Measurements from ENCODE around the gene RPRD2.

DNA sequence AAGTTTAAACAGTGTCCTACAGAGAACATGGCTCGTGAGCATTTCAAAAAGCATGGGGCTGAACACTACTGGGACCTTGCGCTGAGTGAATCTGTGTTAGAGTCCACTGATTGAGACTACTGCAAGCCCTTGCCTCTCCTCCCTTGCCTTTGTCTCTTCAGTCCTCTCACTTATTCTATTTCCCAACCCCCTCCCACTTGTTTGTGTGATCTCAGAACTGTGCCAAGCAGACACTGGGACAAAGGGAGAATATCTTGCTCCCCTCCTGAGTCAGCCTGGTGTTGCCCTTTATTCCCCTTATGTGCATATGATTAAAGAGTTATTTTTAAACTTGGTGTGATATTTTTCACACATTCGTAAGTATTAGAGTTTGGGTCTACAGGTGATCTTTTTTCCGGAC, 11.1 kb upstream of the RPRD2 start:
- TF ChIP-seq POLR2A (IDR thresholded peaks at IDR 0.05; ENCODE audit: low read depth, low read length) (no peak), POLR2AphosphoS5 (IDR thresholded peaks at IDR 0.05; ENCODE audit: low read depth, low read length) (no peak), TAF1 (IDR thresholded peaks at IDR 0.05; ENCODE audit: low read depth, low read length) (no peak)

Measured in GM12891 (cell line).